ENCODE measurements around the gene ARL6IP1. TPM values are rescaled to one million over a fixed set of nuclear protein-coding genes. Genes with fewer than 3 reads are reported as not detected.

The ARL6IP1 gene
- total and polyA plus RNA-seq, 2 of the 13 experiments (the other 11 are each of a cell fraction or from before 2014, with no cell fraction given), result 263 to 373 TPM

DNA sequence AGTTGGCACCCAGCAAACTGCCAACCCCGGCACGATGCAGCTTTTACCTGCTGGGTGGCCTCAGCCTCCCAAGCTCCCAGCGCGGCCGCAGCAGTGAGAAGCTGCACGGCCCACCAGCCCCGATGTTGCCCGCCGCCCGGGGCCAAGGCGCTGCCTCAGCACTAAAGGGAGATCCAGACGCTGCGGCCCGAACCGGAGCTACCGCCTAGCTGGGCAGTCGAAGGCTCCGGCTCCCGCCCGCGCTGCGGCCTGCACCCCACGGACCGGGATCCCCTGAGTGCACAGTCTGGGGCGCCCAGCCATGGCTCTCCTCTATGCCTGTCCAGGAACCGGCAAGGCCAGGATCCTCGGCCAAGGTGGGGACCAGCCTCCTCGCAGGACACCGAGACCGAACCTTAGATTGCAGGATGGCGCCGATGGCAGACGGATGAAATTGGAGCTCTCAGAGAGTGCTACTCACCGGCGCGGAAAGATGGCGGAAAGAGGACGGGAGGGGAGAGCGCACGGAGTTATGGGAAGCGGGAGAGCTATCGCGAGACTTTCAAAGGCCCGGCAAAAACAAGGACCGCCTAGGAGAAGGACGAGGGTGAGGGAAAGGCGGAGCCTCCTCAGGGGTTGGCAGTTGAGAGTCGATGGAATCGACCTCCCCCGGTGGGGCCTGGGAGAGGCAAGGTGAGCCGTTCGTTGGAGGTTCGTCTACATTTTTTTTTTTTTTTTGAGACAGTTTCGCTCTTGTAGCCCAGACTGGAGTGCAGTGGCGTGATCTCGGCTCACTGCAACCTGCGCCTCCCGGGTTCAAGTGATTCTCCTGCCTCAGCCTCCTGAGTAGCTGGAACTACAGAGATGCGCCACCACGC is 11.3 kb downstream of the ARL6IP1 start, which contains the start of gene RPS15A (continued):
- no peak; the same call in none of the 2 replicates for TF ChIP-seq MEIS2 (CRISPR knock-in tag; IDR thresholded peaks at IDR 0.05)

DNA sequence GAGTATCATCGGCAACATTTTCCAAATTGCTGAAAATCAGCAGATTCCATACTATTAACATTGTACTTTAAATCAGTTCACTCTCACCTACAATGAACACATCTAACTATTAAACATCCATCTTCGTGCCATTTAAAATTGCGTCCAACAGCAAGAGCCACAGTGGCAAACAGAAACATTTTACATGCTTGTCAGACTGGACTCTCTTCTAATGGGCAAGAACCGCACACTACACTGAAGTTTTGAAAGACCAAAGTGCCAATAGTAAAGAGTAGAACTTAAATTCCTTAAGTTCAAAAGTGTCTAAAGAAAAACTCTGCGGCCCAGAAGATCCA is 11.9 kb downstream of the ARL6IP1 start:
- 3% methylated on average over 5 of the region's 5 CpGs for WGBS (ENCODE audit: low lambda C conversion rate)
- TSS peak; percentile 56 for BruUV-seq (replicated peaks)
- peak overlapping the region; percentile 78 for H3K27ac ChIP-seq (ENCODE audit: extremely low read length, insufficient read depth, low read length)
- TF ChIP-seq SIN3A (IDR thresholded peaks at IDR 0.05; ENCODE audit: borderline replicate concordance, low read depth, low read length), result no peak
- TF ChIP-seq GTF2F1 (IDR thresholded peaks at IDR 0.05; ENCODE audit: low read length), result peak; percentile 59; the same call in 1 of the 2 replicates
- no peak for TF ChIP-seq POLR2A (IDR thresholded peaks at IDR 0.05; ENCODE audit: insufficient read depth in 1 of 2, low read depth in 2 of 2, low read length in 2 of 2)
- TF ChIP-seq ZNF878 (CRISPR knock-in tag; IDR thresholded peaks at IDR 0.05), result peak; percentile 18; the same call in 1 of the 2 replicates
- TF ChIP-seq TBX2 (CRISPR knock-in tag; IDR thresholded peaks at IDR 0.05; ENCODE audit: borderline replicate concordance), result no peak
- 0 out of 2 replicates have a peak, but pooled peaks have one; percentile 12 for TF ChIP-seq NFIC (IDR thresholded peaks at IDR 0.05; ENCODE audit: low read length)
- TF ChIP-seq, protein P1, sequence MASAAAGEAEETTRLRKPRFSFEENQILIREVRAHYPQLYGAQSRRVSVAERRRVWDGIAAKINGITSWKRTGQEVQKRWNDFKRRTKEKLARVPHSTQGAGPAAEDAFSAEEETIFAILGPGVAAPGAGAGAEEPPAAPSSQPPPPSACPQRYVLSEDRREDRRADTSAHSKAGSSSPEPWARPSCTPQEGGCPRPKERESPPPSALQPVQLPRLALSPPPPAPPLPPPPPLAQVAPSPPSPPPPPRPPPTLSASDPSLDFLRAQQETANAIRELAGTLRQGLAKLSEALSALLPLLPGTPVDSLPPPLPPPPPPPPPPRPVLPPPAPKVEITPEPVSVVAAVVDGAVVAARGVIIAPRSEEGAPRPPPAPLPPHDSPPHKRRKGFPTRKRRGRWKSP (CRISPR knock-in tag; IDR thresholded peaks at IDR 0.05), result 0 out of 2 replicates have a peak, but pooled peaks have one; percentile 15
- TF ChIP-seq, protein P2, sequence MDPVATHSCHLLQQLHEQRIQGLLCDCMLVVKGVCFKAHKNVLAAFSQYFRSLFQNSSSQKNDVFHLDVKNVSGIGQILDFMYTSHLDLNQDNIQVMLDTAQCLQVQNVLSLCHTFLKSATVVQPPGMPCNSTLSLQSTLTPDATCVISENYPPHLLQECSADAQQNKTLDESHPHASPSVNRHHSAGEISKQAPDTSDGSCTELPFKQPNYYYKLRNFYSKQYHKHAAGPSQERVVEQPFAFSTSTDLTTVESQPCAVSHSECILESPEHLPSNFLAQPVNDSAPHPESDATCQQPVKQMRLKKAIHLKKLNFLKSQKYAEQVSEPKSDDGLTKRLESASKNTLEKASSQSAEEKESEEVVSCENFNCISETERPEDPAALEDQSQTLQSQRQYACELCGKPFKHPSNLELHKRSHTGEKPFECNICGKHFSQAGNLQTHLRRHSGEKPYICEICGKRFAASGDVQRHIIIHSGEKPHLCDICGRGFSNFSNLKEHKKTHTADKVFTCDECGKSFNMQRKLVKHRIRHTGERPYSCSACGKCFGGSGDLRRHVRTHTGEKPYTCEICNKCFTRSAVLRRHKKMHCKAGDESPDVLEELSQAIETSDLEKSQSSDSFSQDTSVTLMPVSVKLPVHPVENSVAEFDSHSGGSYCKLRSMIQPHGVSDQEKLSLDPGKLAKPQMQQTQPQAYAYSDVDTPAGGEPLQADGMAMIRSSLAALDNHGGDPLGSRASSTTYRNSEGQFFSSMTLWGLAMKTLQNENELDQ (CRISPR knock-in tag; IDR thresholded peaks at IDR 0.05; ENCODE audit: borderline replicate concordance), result 0 out of 2 replicates have a peak, but pooled peaks have one; percentile 12
- 0 out of 2 replicates have a peak, but pooled peaks have one; percentile 1 for TF ChIP-seq FOXA3 (CRISPR knock-in tag; IDR thresholded peaks at IDR 0.05)
- TF ChIP-seq CENPT (CRISPR knock-in tag; IDR thresholded peaks at IDR 0.05; ENCODE audit: low read depth), result no peak
- 0 out of 2 replicates have a peak, but pooled peaks have one; percentile 43 for TF ChIP-seq SIN3B (IDR thresholded peaks at IDR 0.05; ENCODE audit: low read length)
- 0 out of 2 replicates have a peak, but pooled peaks have one; percentile 72 for TF ChIP-seq KDM5A (IDR thresholded peaks at IDR 0.05; ENCODE audit: borderline replicate concordance, low read length)
- TF ChIP-seq GZF1 (CRISPR knock-in tag; IDR thresholded peaks at IDR 0.05), result no peak
- no peak for TF ChIP-seq ZKSCAN1 (IDR thresholded peaks at IDR 0.05; ENCODE audit: low read length)
- TF ChIP-seq BCL6 (CRISPR knock-in tag; IDR thresholded peaks at IDR 0.05), result no peak
- TF ChIP-seq, protein P3, sequence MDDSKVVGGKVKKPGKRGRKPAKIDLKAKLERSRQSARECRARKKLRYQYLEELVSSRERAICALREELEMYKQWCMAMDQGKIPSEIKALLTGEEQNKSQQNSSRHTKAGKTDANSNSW (CRISPR knock-in tag; IDR thresholded peaks at IDR 0.05; ENCODE audit: borderline replicate concordance), result no peak
- 0 out of 2 replicates have a peak, but pooled peaks have one; percentile 16 for TF ChIP-seq ZNF17 (CRISPR knock-in tag; IDR thresholded peaks at IDR 0.05)
- TF ChIP-seq ZNF816 (CRISPR knock-in tag; IDR thresholded peaks at IDR 0.05; ENCODE audit: borderline replicate concordance), result 0 out of 2 replicates have a peak, but pooled peaks have one; percentile 15
- no peak for TF ChIP-seq NFIB (CRISPR knock-in tag; IDR thresholded peaks at IDR 0.05; ENCODE audit: borderline replicate concordance)

More for the DNA sequence above, 11.9 kb downstream of the ARL6IP1 start:
- ATAC-seq, result no peak
- peak overlapping the region; percentile 74 to 98 (median 96) for H3K4me3 ChIP-seq (replicated peaks in 1 of 3; ENCODE audit: insufficient read depth in 1 of 3, low read depth in 2 of 3, low read length in 3 of 3)
- no peaks in the 10 kb centered on the region for H3K9me3 ChIP-seq (ENCODE audit: low read length)
- in situ Hi-C loops (cut with HindIII; ENCODE audit: extremely low pct_ligation_motif_present, low pct_unique_long_range_greater_than_20kb) (no loop called here), intact Hi-C loops (cut with micrococcal nuclease; ENCODE audit: unreplicated experiment) (no loop called here)
- CTCF ChIA-PET (ENCODE audit: low intra/inter-chr PET ratio, low total read pairs), result no interaction called here
- H3K4me1 ChIP-seq (ENCODE audit: insufficient read depth, low read length), result peaks cover 68% of the 10 kb centered on the region
- peaks cover 38 to 74% of the 10 kb centered on the region in 2 experiments for H3K36me3 ChIP-seq (replicated peaks in 1 of 2; ENCODE audit: control insufficient read depth in 1 of 2, insufficient read depth in 2 of 2, low read length in 2 of 2)
- no peak overlapping the region for H2AFZ ChIP-seq (ENCODE audit: low read length)
- POLR2A ChIA-PET, result interaction anchor here (0.8 to 8.7 kb wide), 16 partner anchors 13 to 1616 kb away, joined by 3 to 545 read pairs (median 5); partner anchors contain the start of genes ARL6IP1, CCP110, COQ7 and SMG1
- FAIRE-seq, result no peak
- H3K9ac ChIP-seq (ENCODE audit: insufficient read depth, low read depth, low read length), result peak overlapping the region; percentile 98
- peaks cover 0 to 7% of the 10 kb centered on the region in 2 experiments; a peak in 1 of 5 replicates for H3K27me3 ChIP-seq (ENCODE audit: control insufficient read depth in 1 of 2, insufficient read depth in 2 of 2, low read length in 2 of 2)
- H3K4me2 ChIP-seq (ENCODE audit: low read depth, low read length), result peak overlapping the region; percentile 97
- peaks cover 57% of the 10 kb centered on the region for H3K79me2 ChIP-seq (ENCODE audit: insufficient read depth, low read length)
- no peak for DNase-seq (ENCODE audit: low spot score)
- peaks cover 53% of the 10 kb centered on the region for H4K20me1 ChIP-seq (ENCODE audit: insufficient read depth, low read length)
